SU-DHL-6 (cell line): ENCODE data around the gene WT1.

Experiments
- EZH2phosphoT487 ChIP-seq: fragments of 200-600 bp; sonication (generic), shearing (Covaris generic); conservative IDR thresholded peaks from 2 replicates; pipeline ENCODE4 v1.6.1; 2018; ENCODE audit warnings: mild to moderate bottlenecking, antibody characterized with exemption, low read length, moderate library complexity, mixed read lengths
- TF ChIP-seq, protein P1 (sequence below): fragments of 200-600 bp; sonication (generic); IDR thresholded peaks from one replicate; pipeline ENCODE4 v1.5.1; 2017; ENCODE audit warnings: antibody characterized with exemption, mild to moderate bottlenecking, low read length, moderate library complexity; ENCODE audit not compliant: insufficient read depth, poor library complexity, severe bottlenecking

DNA sequence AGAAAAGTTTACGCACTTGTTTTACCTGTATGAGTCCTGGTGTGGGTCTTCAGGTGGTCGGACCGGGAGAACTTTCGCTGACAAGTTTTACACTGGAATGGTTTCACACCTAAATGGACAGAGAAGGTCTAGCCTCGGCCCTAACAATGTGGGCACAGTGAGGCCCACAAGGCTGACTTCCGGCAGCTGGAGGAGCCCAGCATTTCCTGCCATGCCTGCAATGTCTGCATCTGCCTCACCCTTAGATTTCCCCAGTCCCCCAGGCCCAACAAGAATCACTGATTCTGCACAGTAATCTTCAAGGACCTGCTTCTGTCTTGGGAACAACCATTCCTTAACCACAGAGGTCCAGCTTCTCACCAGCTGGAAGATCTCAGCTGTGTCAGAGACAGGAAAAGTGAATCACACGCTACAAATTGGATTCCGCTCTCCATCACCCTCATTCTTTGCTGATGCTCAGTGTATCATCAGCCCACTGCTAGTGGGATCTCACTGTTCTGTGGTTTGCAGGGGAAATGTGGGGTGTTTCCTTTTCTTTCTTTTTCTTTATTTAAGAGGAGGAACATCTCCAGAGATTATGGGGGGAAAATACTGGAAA lies 43.3 kb downstream of the WT1 start:
- TF ChIP-seq, protein P1, sequence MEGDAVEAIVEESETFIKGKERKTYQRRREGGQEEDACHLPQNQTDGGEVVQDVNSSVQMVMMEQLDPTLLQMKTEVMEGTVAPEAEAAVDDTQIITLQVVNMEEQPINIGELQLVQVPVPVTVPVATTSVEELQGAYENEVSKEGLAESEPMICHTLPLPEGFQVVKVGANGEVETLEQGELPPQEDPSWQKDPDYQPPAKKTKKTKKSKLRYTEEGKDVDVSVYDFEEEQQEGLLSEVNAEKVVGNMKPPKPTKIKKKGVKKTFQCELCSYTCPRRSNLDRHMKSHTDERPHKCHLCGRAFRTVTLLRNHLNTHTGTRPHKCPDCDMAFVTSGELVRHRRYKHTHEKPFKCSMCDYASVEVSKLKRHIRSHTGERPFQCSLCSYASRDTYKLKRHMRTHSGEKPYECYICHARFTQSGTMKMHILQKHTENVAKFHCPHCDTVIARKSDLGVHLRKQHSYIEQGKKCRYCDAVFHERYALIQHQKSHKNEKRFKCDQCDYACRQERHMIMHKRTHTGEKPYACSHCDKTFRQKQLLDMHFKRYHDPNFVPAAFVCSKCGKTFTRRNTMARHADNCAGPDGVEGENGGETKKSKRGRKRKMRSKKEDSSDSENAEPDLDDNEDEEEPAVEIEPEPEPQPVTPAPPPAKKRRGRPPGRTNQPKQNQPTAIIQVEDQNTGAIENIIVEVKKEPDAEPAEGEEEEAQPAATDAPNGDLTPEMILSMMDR, result no peak
- no peak for TF ChIP-seq EZH2phosphoT487
